ENCODE results near the gene PLA2G4F.

PLA2G4F gene

GRCh38 chr15:42193383-42193782, 36.9 kb upstream of the PLA2G4F start:
- DNase-seq (ENCODE audit: low read depth) = no peak
- no peak overlapping the region for H3K4me3 ChIP-seq (replicated peaks; ENCODE audit: low read depth, low read length)
- TF ChIP-seq CTCF (IDR thresholded peaks at IDR 0.05; ENCODE audit: low read length, missing control alignments) = no peak

GRCh38 chr15:42191610-42192346, 35.3 kb upstream of the PLA2G4F start:
- no peak for TF ChIP-seq CTCF (IDR thresholded peaks at IDR 0.05; ENCODE audit: low read length, missing control alignments)
- no peak for DNase-seq (ENCODE audit: low read depth)
- no peak overlapping the region for H3K4me3 ChIP-seq (replicated peaks; ENCODE audit: low read depth, low read length)

GRCh38 chr15:42190370-42190769, 33.9 kb upstream of the PLA2G4F start:
- no peak for TF ChIP-seq CTCF (IDR thresholded peaks at IDR 0.05; ENCODE audit: low read length, missing control alignments)
- H3K4me3 ChIP-seq (replicated peaks; ENCODE audit: low read depth, low read length) = no peak overlapping the region
- DNase-seq (ENCODE audit: low read depth) = no peak

- TF ChIP-seq CTCF (IDR thresholded peaks at IDR 0.05; ENCODE audit: low read length, missing control alignments) = no peak
- DNase-seq (ENCODE audit: low read depth) = no peak
- no peak overlapping the region for H3K4me3 ChIP-seq (replicated peaks; ENCODE audit: low read depth, low read length)
Observed at GRCh38 chr15:42185801-42186200, 29.4 kb upstream of the PLA2G4F start.

- DNase-seq (ENCODE audit: low read depth) = no peak
- no peak for TF ChIP-seq CTCF (IDR thresholded peaks at IDR 0.05; ENCODE audit: low read length, missing control alignments)
- no peak overlapping the region for H3K4me3 ChIP-seq (replicated peaks; ENCODE audit: low read depth, low read length)
Observed at GRCh38 chr15:42184736-42185135, 28.3 kb upstream of the PLA2G4F start.

GRCh38 chr15:42184296-42184695, 27.9 kb upstream of the PLA2G4F start:
- no peak for DNase-seq (ENCODE audit: low read depth)
- no peak overlapping the region for H3K4me3 ChIP-seq (replicated peaks; ENCODE audit: low read depth, low read length)
- no peak for TF ChIP-seq CTCF (IDR thresholded peaks at IDR 0.05; ENCODE audit: low read length, missing control alignments)

GRCh38 chr15:42182961-42183360, 26.5 kb upstream of the PLA2G4F start:
- no peak overlapping the region for H3K4me3 ChIP-seq (replicated peaks; ENCODE audit: low read depth, low read length)
- no peak for DNase-seq (ENCODE audit: low read depth)
- no peak for TF ChIP-seq CTCF (IDR thresholded peaks at IDR 0.05; ENCODE audit: low read length, missing control alignments)
